AG04450 (cell line): ENCODE measurements around the gene SLC39A3. TPM values are rescaled to one million over a fixed set of nuclear protein-coding genes. Genes with fewer than 3 reads are reported as not detected.

Source experiments
- CTCF ChIA-PET: fragments of 300-600, 350-600 bp; formaldehyde crosslinking; extraction: SDS; loops from one replicate; lab custom pipeline; 2022; ENCODE audit warnings: antibody characterized with exemption, inconsistent platforms; lab: Charles Lee
- POLR2A ChIA-PET: fragments of 350-600 bp; formaldehyde crosslinking; extraction: SDS; loops from one replicate; lab custom pipeline; 2021; ENCODE audit warnings: antibody characterized with exemption, inconsistent platforms; lab: Yijun Ruan, JAX
- DNase-seq: peaks from one replicate; pipeline ENCODE4 v3.0.0-alpha.2; 2011; ENCODE audit warnings: low read depth, low spot score
- H3K27ac ChIP-seq: one replicate; pipeline ENCODE4 v1.5.1; 2012; ENCODE audit warnings: low read depth, low read length, control low read depth
- H3K27me3 ChIP-seq: one replicate; pipeline ENCODE4 v1.6.0; 2012; ENCODE audit warnings: low read length; ENCODE audit not compliant: control insufficient read depth, insufficient read depth
- H3K4me3 ChIP-seq: 2 replicates; pipeline ENCODE4 v1.5.1; 2011; ENCODE audit warnings: mild to moderate bottlenecking, low read depth, low read length, control low read depth
- H3K9me3 ChIP-seq: 2 replicates; pipeline ENCODE4 v1.5.1; 2012; ENCODE audit warnings: low read length; ENCODE audit not compliant: control insufficient read depth, insufficient read depth
- polyA minus RNA-seq: library from RNA; depleted of rRNA, polyadenylated mRNA; stranded (reverse); fragments of >200 nt; gene quantifications from 2 replicates; pipeline ENCODE4 v1.2.3, GENCODE V29; 2011; rRNA and poly(A)+ RNA removed
- polyA plus RNA-seq: library from polyadenylated mRNA; depleted of rRNA; stranded (reverse); fragments of >200 nt; gene quantifications from 2 replicates; pipeline ENCODE4 v1.2.3, GENCODE V29; 2011; rRNA removed
- TF ChIP-seq, protein P1 (sequence below): IDR thresholded peaks from 2 replicates; pipeline ENCODE4 v1.5.1; 2011; ENCODE audit warnings: low read depth, low read length, control low read depth, inconsistent platforms

SLC39A3 gene, protein sequence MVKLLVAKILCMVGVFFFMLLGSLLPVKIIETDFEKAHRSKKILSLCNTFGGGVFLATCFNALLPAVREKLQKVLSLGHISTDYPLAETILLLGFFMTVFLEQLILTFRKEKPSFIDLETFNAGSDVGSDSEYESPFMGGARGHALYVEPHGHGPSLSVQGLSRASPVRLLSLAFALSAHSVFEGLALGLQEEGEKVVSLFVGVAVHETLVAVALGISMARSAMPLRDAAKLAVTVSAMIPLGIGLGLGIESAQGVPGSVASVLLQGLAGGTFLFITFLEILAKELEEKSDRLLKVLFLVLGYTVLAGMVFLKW
- 27.9 and 37.4 TPM in 2 replicates for polyA plus RNA-seq
- polyA minus RNA-seq, result 25.9 and 36.0 TPM in 2 replicates

DNA sequence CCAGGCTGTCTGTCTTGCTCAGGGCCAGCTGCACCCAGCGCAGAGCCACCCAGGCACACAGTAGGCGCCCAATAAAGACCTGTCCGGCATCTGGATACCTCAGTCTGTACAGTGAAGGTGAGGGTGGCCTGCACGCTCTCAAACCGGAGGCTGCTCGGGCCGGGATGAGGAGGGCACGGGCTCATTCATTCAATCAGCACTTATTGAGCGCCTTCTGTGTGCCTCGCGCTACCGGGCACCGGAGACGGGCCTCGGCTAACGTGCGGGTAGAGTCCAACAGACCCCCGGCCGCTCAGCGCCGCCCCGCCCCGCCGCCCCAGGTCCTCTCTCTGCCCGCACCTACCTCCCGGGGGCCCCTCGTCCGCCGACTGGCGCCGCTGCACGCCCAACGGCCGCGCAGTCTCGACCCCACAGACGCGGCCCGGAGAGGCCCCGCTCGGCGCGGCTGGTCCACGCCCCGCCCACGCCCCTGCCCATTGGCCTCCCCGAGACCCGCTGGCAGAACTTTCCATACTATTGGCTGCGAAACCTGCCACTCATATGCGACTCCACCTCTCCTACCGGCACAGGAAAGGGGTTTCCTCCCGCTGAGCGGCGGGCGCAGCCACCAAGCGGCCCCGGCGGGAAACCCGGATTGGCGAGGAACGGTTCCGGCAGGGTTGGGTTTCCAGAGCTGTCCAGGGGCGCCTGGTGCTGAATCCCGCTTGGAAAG is at the start of gene SLC39A3:
TSS of gene SLC39A3 (minus strand) at position 416 of the 712 bp plus-strand sequence. CDS start 2,760 bp downstream, outside the sequence.
- DNase-seq, result peak; percentile 98
- Histone ChIP-seq H3K27ac (no peak within 1 kb of the TSS), H3K4me3 (peak within 1 kb of the TSS; percentile 97), H3K27me3 (no peaks in the 10 kb centered on the region), H3K9me3 (peaks cover 13% of the 10 kb centered on the region)
- TF ChIP-seq, protein P1, sequence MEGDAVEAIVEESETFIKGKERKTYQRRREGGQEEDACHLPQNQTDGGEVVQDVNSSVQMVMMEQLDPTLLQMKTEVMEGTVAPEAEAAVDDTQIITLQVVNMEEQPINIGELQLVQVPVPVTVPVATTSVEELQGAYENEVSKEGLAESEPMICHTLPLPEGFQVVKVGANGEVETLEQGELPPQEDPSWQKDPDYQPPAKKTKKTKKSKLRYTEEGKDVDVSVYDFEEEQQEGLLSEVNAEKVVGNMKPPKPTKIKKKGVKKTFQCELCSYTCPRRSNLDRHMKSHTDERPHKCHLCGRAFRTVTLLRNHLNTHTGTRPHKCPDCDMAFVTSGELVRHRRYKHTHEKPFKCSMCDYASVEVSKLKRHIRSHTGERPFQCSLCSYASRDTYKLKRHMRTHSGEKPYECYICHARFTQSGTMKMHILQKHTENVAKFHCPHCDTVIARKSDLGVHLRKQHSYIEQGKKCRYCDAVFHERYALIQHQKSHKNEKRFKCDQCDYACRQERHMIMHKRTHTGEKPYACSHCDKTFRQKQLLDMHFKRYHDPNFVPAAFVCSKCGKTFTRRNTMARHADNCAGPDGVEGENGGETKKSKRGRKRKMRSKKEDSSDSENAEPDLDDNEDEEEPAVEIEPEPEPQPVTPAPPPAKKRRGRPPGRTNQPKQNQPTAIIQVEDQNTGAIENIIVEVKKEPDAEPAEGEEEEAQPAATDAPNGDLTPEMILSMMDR, result peak; percentile 19
- POLR2A ChIA-PET, result no interaction called here
- CTCF ChIA-PET, result interaction anchor here (2.5 kb wide), 1 partner anchor 9 kb away, joined by 9 read pairs; no protein-coding TSS in a partner anchor

DNA sequence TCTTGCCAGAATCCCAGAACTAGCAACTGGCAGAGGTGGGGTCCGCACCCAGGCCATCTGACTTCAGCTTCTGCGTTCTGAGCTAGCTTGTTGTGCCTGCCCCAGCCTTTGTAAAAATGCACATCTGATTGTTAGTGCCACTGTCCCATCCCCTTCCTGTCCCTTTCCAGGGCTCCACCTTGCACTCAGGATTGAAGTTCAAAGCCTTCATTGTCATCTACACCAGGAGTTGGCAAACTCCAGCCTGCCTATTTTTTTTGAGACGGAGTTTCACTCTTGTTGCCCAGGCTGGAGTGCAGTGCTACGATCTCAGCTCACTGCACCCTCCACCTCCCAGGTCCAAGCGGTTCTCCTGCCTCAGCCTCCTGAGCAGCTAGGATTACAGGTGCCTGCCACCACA is 48.4 kb upstream of the SLC39A3 start:
- no peaks in the 10 kb centered on the region; the same call in 1 of the 2 replicates for H3K9me3 ChIP-seq
- DNase-seq, result no peak
- H3K4me3 ChIP-seq, result no peak overlapping the region
- no peak overlapping the region for H3K27ac ChIP-seq
- ChIA-PET POLR2A (no interaction called here), CTCF (no interaction called here)
- H3K27me3 ChIP-seq, result no peaks in the 10 kb centered on the region
- TF ChIP-seq, protein P1, result no peak

DNA sequence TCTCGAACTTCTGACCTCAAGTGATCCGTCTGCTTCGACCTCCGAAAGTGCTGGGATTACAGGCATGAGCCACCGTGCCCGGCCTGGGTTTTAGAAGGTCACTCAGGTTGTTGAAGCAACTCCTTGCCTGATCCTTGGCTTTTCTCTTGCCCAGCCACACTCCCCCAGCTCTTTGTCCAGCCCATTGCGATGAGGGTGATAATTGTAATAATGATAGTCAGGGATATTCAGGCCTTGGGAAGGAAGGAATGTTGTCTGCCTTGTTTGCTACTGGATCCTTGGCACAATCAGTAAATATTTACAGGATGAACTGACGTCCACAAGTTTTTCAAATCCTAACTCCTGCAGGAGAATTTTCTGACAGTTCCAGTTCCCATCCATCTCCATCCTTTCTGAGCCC is 47.3 kb upstream of the SLC39A3 start:
- Histone ChIP-seq H3K4me3 (no peak overlapping the region), H3K9me3 (peaks cover 5% of the 10 kb centered on the region; the same call in 1 of the 2 replicates), H3K27me3 (no peaks in the 10 kb centered on the region), H3K27ac (no peak overlapping the region)
- DNase-seq, result no peak
- POLR2A ChIA-PET, result no interaction called here
- CTCF ChIA-PET, result no interaction called here
- TF ChIP-seq, protein P1, result no peak

DNA sequence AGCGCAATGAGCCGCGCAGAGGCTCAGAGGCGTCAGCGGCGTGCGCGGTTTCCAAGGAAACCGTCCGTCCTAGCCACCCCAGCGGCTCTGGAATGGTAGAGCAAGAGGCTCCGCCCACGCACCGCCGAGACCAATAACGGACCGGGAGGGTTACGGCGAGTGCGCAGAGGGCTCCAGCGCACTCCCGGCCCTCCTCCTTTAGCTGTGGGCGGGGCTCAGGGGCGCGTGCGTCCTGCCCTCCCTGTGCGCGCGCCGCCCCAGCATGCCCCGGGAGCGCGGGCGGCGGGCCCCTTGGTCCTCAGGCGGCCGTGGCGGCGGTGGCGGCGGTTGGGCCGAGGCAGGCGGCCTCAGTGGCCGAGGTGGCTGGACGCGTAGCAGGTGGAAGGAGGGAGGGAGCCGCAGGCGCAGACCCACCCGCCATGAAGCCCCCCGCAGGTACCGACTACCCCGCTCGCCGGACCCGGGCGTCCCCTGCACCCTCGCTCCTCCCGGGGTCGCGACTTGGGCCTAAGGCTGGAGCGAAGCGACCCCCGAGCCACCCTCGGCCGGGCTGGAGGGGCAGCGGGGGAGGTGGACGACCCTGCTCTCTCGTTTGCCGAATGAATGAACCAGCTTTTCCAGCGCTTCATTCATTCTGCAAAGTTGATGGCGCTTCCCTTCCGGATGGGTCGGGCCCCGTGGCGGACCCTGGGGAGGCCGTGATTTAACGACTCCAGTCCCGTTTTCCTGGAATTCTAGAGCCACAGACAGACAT is 45.6 kb upstream of the SLC39A3 start, which contains the start of gene THOP1:
TSS of gene THOP1 (plus strand) at position 260 of the 754 bp plus-strand sequence. CDS start at position 420, 160 bp downstream.
- H3K27ac ChIP-seq, result no peak within 1 kb of the TSS
- ChIA-PET POLR2A (interaction anchor here (1.0 kb wide), 1 partner anchor 309 kb away, joined by 4 read pairs; the partner anchor contains the start of gene GADD45B), CTCF (interaction anchor here (1.0 to 1.3 kb wide), 2 partner anchors 102 to 137 kb away, joined by 3 to 4 read pairs; no protein-coding TSS in a partner anchor)
- peaks cover 5% of the 10 kb centered on the region; the same call in 1 of the 2 replicates for H3K9me3 ChIP-seq
- no peaks in the 10 kb centered on the region for H3K27me3 ChIP-seq
- DNase-seq, result peak; percentile 96
- TF ChIP-seq, protein P1, result no peak
- H3K4me3 ChIP-seq, result peak within 1 kb of the TSS; percentile 88
